ENCODE measurements around the gene MMS22L.

- no peak for TF ChIP-seq EZH2 (IDR thresholded peaks at IDR 0.05; ENCODE audit: low read length, unreplicated experiment)
- TF ChIP-seq CTCF (conservative IDR thresholded peaks at IDR 0.05; ENCODE audit: low read depth, low read length), result no peak
Measured at GRCh38 chr6:97293198-97293696, 10.2 kb upstream of the MMS22L start.
